GM18526 (cell line): ENCODE results near the gene LENEP.

ENCODE experiments used
- POLR2A ChIP-seq: IDR thresholded peaks from 3 replicates; pipeline ENCODE4 v1.6.1; 2011; ENCODE audit not compliant: insufficient read length; ENCODE audit errors: extremely low read depth

The LENEP gene

DNA sequence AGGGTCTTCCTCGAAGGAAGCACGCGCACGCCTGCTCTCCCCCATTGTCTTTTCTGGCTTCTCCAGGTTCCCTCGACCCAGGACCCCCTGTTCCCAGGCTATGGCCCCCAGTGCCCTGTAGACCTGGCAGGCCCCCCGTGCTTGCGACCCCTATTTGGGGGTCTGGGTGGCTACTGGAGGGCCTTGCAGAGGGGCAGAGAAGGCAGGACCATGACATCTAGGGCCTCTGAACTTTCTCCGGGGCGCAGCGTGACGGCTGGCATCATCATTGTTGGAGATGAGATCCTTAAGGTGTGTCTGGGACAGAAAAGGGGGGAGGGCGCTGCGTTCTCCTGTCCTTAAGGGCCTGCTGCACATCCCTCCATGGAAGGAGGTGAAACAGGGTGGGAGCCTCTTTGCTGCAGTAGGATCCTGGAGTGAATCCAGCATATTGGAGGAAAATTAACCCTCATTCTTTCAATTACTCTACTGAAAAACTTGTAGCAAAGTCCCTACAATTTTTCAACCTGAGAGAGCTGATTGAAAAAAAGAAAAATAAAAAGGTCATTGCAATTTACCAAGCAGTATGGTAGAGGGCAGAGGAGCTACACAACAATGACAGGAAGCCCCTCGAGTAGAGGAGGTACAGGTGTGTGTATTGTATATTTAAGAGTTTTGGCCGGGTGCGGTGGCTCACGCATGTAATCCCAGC lies 9.5 kb upstream of the LENEP start:
- TF ChIP-seq POLR2A = no peak

GRCh38 chr1:154987326-154987725 lies 6.1 kb upstream of the LENEP start:
- TF ChIP-seq POLR2A = no peak

DNA sequence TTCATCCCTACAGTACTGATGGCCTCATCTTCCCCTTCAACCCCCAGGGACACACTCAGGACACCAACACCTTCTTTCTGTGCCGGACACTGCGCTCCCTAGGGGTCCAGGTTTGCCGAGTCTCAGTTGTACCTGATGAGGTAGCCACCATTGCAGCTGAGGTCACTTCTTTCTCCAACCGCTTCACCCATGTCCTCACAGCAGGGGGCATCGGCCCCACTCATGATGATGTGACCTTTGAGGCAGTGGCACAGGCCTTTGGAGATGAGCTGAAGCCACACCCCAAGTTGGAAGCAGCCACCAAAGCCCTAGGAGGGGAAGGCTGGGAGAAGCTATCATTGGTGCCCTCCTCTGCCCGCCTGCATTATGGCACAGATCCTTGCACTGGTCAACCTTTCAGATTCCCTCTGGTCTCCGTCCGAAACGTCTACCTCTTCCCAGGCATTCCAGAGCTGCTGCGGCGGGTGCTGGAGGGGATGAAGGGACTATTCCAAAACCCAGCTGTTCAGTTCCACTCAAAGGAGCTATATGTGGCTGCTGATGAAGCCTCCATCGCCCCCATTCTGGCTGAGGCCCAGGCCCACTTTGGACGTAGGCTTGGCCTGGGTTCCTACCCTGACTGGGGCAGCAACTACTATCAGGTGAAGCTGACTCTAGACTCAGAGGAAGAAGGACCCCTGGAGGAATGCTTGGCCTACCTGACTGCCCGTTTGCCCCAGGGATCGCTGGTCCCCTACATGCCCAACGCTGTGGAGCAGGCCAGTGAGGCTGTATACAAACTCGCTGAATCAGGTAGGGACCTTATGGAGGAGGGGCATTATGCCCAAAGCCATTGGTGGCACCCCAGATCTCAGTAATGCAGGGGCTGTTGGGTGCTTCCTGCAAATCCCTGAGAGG lies 5.1 kb upstream of the LENEP start:
- TF ChIP-seq POLR2A = no peak

DNA sequence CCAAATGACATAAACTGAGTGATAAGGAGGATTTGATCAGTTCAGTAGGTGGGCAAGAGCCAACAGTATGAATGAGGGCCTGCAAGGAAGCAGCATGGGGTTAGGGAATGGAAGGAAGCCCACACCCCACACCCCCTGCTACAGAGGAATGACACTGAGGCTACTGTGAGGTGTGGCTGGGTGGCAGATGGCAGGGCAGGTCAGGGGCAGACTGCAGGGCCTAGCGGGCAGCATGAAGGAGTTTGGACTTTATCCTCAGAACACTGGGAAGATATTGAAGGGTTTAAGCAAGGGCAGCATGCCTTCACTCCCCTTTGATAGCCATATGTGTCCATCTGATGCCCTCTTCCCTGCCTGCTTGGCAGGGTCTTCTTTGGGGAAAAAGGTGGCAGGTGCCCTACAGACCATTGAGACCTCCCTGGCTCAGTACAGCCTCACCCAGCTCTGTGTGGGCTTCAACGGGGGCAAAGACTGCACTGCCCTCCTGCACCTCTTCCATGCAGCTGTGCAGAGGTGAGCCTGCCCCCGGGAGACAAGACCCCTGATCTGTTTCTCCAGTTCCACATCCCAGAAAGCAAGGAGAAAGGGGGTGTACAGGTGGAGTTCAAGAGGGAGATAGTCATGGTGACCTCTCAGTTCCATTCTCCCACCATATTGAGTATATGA lies 4.1 kb upstream of the LENEP start:
- no peak for TF ChIP-seq POLR2A

DNA sequence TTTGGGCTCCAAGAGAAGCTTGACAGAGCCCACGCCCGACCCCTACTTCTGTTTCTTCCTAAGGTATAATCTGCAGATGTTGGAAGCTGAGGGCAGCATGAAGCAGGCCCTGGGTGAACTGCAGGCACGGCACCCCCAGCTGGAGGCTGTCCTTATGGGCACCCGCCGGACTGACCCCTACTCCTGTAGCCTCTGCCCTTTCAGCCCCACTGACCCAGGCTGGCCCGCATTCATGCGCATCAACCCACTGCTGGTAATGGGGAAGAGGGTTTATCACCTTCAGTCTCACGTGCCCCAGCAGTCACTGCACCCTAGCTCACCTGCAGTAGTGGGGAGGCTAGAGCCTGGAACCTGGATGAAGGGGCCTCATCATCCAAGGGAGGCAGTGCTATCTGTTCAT lies 3.1 kb upstream of the LENEP start:
- TF ChIP-seq POLR2A = no peak

DNA sequence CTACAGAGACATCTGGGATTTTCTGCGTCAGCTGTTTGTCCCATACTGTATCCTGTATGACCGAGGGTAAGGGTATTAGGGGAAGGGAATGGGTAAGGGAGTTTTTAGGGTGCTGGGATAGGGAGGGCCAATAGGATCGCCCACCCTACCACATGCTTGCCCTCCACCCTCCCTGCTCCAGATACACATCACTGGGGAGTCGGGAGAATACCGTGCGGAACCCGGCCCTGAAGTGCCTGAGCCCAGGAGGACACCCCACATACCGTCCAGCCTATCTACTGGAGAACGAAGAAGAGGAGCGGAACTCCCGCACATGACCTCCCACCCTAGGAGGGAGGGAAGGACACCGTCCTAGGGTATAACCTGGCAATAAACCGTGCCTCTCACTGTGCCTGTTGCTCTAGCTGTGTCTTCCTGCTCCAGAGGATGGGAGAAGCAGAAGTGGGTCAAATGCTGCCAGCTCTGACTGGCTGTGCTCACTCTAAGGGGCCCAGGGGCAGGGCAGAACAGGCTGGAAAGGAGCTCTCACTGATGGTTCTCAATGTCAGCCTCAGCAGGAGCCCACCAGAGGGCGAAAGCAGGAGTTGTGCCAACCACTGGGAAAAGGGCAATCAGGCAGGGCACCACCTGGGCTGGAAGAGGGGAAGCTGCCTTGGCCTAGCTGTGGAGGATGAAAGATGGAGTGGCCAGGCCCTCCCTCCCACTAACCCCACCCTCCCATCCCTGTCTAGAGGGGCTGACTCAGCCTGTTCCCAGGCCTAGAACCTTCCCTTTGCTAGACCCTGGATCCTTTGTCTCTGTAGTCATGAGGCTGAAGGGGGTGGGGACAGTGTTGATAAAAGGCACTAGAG lies 440 bp upstream of the LENEP start:
- TF ChIP-seq POLR2A = no peak

DNA sequence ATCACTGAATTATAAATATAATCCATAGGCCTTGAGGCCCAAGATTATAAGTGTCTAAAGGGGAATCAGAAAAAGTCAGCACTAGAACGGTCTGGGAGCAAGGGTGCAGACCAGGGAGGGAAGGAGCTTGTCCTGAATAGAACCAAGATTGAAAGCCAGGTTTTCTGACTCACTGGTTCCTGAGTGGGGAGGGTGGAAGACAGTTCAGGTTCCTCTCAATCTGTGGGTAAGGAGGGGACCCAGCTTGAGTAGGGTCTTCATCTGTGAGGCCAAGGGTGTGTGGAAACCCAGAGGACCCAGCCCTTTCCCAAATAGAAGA lies 842 bp downstream of the LENEP start:
- no peak for TF ChIP-seq POLR2A

DNA sequence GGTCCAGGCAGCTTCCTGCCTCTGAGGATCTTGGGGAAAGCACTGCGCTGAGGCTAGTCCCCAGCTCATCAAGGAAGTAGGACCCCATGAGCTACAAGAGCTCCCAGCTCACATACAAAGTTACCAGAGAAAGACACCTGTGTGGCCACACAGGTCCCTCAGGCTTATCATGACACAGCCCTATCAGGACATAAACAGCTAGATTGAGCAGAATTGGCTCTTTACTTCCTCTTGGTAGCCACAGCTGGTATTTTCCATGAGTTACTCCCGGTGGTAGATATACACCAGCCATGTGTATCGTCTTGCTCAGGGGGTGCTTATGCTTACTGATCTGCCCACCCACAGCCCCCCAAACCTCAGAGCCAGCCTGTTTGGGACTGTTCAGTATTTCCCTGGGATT lies 1.2 kb downstream of the LENEP start:
- no peak for TF ChIP-seq POLR2A

DNA sequence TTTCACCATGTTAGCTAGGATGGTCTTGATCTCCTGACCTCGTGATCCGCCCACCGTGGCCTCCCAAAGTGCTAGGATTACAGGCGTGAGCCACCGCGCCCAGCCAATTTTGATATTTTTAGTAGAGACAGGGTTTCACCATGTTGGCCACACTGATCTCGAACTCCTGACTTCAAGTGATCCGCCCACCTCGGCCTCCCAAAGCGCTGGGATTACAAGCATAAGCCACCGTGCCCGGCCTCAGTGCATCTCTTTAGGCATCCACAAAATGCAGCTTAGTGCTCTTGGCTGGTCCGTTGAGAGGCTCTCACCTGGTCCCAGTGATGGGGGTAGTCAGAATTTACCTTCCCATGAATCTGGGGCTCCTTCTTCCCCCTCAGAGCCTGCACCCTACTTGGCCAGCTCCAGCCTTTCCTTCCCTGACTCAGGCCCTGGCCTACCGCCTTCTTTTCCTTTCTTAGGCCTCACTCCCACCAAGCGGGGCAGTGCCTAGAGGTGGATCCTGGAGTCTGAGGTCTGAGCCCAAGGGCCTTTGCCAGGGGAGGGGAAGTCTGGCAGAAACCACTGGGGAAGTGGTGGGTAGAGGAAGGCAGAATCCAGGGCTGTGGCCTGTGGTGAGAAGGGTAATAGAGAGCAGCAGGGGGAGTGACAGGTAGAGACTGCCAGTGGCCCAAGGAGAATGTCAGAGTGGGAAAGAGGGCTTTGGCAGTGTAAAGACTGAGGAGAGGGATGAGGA lies 3.7 kb downstream of the LENEP start:
- TF ChIP-seq POLR2A = no peak

GRCh38 chr1:154998201-154998780 lies 4.9 kb downstream of the LENEP start:
- TF ChIP-seq POLR2A = no peak

GRCh38 chr1:154998818-154999570 lies 5.6 kb downstream of the LENEP start:
- peak; percentile 58 for TF ChIP-seq POLR2A

GRCh38 chr1:154999571-155000410 lies 6.4 kb downstream of the LENEP start:
- no peak for TF ChIP-seq POLR2A

- peak; percentile 4 for TF ChIP-seq POLR2A
Observed at GRCh38 chr1:155000411-155000725, 7.0 kb downstream of the LENEP start.
